Measurements from ENCODE around the gene EXOG.
"Not testable (repeated sequence)": the region's sequence is repeated elsewhere in the genome, so short reads cannot be mapped to it uniquely, and the experiment has no call there.

The EXOG gene

GRCh38 chr3:38563070-38563885 is 67.1 kb downstream of the EXOG start:
- no peak for DNase-seq (ENCODE audit: low read depth, low spot score)

- DNase-seq (ENCODE audit: low read depth, low spot score) = no peak
Observed at GRCh38 chr3:38563886-38564270, 67.7 kb downstream of the EXOG start.

GRCh38 chr3:38564631-38565338 is 68.6 kb downstream of the EXOG start:
- no peak for DNase-seq (ENCODE audit: low read depth, low spot score)

- DNase-seq (ENCODE audit: low read depth, low spot score) = no peak
Observed at GRCh38 chr3:38565339-38566214, 69.4 kb downstream of the EXOG start.

- DNase-seq (ENCODE audit: low read depth, low spot score) = no peak
Observed at GRCh38 chr3:38566215-38566528, 70.0 kb downstream of the EXOG start.

GRCh38 chr3:38566794-38567193 is 70.7 kb downstream of the EXOG start:
- DNase-seq (ENCODE audit: low read depth, low spot score) = not testable (repeated sequence)

- no peak for DNase-seq (ENCODE audit: low read depth, low spot score)
Observed at GRCh38 chr3:38567498-38567897, 71.4 kb downstream of the EXOG start.

- DNase-seq (ENCODE audit: low read depth, low spot score) = no peak
Observed at GRCh38 chr3:38573111-38573510, 77.0 kb downstream of the EXOG start.

GRCh38 chr3:38573556-38573955 is 77.4 kb downstream of the EXOG start:
- DNase-seq (ENCODE audit: low read depth, low spot score) = peak; percentile 23

GRCh38 chr3:38574411-38575278 is 78.5 kb downstream of the EXOG start:
- DNase-seq (ENCODE audit: low read depth, low spot score) = peak; percentile 24

- DNase-seq (ENCODE audit: low read depth, low spot score) = no peak
Observed at GRCh38 chr3:38575279-38575843, 79.2 kb downstream of the EXOG start.

All from astrocyte of the hippocampus (primary cell).